Choroid plexus epithelial cell (primary cell): ENCODE data around the gene TMEM245.
A peak's percentile ranks its signal among the peaks of the same experiment; 100 is the strongest.

Experiments
- DNase-seq: peaks from one replicate; pipeline ENCODE4 v3.0.0-alpha.2; 2010; ENCODE audit warnings: low read depth
- H3K4me3 ChIP-seq: 2 replicates; pipeline ENCODE4 v1.5.1; 2011; ENCODE audit warnings: low read depth, mild to moderate bottlenecking, control low read depth, low read length, moderate library complexity
- CTCF ChIP-seq: conservative IDR thresholded peaks from 2 replicates; pipeline ENCODE4 v1.5.1; 2011; ENCODE audit warnings: low read depth, mild to moderate bottlenecking, control low read depth, inconsistent platforms, low read length, moderate library complexity

Gene TMEM245

GRCh38 chr9:109121232-109121796 is 1.6 kb upstream of the TMEM245 start:
- TF ChIP-seq CTCF, result no peak
- no peak for DNase-seq
- H3K4me3 ChIP-seq, result no peak overlapping the region

- DNase-seq, result no peak
- no peak for TF ChIP-seq CTCF
- no peak overlapping the region for H3K4me3 ChIP-seq
These were observed 550 bp upstream of the TMEM245 start for GRCh38 chr9:109120204-109120789.

- peak overlapping the region; percentile 91 for H3K4me3 ChIP-seq
- DNase-seq, result no peak
- no peak for TF ChIP-seq CTCF
These were observed 824 bp downstream of the TMEM245 start for GRCh38 chr9:109118808-109119438.

- TF ChIP-seq CTCF, result no peak
These were observed 1.6 kb downstream of the TMEM245 start for GRCh38 chr9:109117856-109118807.

GRCh38 chr9:109115931-109116526 is 3.7 kb downstream of the TMEM245 start:
- TF ChIP-seq CTCF, result no peak
- no peak overlapping the region for H3K4me3 ChIP-seq
- DNase-seq, result no peak

More at GRCh38 chr9:109117856-109118807, 1.6 kb downstream of the TMEM245 start:
- DNase-seq, result peak; percentile 96
- H3K4me3 ChIP-seq, result peak overlapping the region; percentile 91

- peak; percentile 71 for DNase-seq
- no peak overlapping the region for H3K4me3 ChIP-seq
- no peak for TF ChIP-seq CTCF
These were observed 5.1 kb downstream of the TMEM245 start for GRCh38 chr9:109114670-109115069.
